AG08396 (cell line): ENCODE data around the gene DCP1B.

ENCODE experiments used
- DNase-seq: peaks from one replicate; pipeline ENCODE4 v3.0.0; 2012; ENCODE audit warnings: low spot score, mixed read lengths

DCP1B gene

DNA sequence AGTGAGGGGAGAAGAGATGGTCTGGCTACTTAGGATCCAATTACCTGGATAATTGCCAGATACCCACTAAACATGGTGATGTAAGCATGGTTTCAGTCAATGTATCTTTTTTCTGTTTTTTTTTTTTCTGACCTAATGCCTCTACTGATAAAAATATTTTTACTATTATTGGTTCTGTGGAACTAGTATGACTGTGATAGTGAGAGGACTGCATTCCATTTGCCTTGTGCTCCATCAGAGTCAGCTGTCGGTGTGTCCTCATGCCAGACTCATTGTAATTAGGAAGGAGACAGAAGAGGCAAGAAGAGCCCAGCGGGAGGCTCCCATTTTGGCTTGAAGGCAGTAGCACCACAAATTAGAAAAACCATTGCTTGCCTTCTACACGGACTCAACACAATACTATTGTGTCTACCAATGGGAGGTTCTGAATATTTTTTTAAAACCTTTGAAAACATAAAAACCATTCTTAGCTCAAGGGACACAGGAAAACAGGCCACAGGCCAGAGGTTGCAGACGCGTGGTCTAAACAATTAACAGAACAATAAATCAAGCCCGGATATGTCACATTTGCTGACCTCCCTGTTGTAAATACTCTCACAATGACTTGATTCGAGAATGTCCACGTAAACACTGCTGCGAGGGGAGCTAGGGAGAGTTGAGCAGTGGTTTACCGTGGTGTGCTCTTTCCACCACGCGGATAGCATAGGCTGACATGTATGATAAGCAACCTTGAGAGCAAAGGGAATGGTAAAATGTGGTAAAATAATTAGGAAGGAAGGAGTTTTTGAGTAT lies 13.5 kb upstream of the DCP1B start:
- no peak for DNase-seq

DNA sequence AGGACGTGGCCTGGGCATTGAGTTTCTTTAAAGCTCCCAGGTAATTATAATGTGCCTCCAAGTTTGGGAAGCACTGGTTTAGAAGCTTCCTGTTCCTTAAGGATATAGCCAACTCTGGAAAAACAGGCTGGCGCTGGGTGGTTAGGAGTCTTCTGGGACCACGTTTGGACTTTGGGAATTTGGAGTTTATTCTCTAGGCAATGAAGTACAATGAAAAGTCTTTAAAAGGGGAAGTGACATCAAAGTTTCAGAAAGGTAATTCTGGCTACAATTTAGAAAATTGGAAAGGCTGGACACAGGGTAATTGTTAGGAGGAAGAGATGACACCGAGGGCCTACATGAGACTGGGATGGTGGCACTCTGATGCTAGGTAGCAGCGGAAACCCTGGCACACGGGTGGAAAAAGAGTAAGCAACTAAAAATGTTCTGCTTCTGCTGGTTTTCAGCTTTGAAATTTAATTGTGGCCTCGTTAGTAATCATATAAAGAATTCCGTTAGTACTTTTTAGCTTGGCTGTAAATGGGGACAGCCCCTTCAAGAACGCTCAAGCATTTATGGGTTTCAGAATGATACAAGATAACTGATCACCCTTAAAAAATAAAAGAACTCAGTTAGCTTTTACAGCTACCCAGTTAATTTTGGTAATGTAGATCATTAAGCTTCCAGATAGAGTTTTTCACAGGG lies 12.7 kb upstream of the DCP1B start:
- no peak for DNase-seq

DNA sequence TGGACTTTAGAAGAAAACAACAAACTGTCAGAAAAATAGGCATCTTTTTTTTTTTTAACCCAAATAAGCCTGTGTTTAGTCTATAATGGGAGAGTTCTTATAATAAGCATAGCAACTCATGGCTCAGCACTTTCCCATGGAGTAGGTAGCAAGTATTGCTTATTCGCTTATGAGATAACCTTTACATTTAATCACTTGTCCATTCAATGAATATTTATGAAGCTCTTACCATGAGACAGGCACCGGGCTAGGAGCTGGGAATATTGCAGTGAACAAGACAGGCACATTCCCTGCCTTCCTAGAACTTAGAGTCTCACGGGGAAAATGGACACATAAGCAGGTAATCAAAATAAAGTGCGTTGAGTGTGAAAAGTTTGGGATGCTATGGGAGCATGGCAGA lies 10.0 kb upstream of the DCP1B start:
- DNase-seq = no peak

DNA sequence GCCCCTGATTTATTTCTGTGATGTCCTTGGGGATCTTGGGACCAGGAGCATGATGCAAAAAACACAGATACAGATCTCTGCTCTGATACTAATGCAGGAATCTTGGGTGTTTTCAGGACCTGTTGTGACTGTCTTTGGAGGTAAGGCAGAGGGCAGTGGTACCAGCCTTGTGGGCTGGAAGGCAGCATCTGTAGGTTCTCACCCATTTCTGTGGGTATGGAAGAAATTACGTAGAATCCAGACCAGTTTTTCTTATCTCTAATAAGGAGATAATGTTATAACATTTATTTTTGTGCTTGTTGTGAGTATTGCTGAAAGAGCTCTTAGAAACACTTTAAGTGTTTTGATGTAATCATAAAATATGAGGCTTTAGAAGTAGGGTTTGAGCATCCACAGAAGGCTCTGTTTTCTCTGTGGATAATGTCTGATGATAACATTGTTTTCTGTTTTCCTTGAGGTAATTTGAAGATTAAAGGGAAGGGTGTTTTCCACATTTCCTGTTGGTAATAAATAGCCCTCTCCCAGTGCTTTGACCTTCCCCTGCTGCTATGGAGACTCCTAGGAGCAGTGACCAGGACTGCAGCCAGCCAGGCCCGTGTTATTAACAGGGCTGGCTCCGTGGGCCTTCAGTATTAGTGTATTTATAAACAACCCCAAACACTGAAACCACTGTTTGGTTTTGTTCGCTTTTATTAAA lies 9.4 kb upstream of the DCP1B start:
- DNase-seq = no peak

DNA sequence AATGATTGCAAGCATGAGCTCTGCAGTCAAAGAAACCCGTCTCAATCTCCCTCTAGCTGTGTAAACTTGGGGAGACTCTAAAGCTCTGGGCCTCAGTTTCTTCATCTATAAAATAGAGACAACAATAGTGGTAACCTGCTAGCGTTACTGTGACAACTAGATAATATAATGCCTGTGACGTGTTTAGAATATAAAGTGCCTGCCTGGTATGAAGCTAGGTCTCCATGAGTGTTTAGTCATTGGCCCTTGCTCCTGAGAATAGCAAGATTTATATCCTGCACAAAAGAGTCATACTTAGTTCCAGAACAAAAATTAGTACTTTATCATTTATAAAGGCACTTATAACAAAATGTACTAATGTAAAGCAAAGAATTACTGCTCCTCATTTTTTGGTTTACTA lies 8.8 kb upstream of the DCP1B start:
- no peak for DNase-seq

DNA sequence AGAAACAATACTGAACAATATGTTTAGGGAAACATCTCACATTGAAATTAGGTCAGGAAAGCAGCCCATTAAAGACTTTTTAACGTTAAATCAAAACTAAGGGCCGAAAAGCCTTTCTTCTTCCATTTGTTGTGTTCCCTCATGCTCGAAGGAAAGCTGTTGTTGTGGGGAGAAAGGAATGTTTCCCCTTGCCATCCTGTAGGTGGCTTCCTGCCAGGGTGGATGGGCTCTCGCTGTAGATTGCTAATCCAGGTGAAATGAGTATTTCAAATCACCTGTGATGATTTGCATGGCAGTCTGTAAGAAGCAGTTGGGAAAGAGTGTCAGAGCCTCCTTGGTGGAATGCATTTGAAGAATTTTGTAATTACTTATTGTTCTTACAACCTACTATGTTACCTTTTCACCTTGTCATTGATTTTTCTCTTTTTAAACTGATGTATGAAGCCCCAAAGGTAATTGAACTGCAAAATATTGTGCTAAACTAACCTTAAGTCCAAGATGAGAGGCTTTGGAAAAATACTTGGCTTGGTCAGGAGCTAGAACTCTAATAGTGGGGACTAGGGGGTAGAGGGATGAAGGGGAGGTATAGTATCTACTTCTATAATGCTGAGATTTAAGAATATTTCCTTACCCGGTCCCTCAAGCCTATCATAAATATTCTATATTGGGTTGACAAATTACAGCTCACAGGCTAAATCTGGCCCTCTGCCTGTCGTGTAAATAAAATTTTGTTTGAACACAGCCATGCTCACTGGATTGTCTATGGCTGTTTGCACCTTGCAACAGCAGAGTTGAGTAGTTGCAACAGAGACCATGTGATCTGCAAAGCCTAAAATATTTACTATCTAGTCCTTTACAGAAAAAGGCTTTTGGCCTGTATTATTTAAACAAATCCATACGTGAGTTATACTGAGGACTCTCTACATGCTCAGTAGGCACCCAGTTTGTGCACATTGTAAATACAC lies 7.7 kb upstream of the DCP1B start:
- no peak for DNase-seq

DNA sequence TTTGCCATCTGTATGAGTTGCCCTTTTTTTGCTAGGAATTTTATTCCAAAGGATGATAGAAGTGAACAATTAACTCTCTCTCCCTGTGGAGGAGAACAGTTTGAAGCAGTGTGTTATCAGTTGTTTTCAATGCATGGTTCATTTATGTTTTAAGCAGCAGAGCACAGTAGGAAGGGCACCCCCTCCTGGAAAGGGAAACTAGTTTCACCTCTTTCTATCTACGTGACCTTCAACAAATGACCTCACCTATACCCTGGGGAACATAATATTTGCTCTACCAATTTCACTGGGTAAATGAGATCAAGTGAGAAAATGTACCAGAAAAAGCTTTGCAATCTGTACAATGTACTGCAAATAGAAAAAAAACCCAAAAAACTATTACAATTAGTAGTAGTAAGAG lies 5.4 kb upstream of the DCP1B start:
- no peak for DNase-seq

DNA sequence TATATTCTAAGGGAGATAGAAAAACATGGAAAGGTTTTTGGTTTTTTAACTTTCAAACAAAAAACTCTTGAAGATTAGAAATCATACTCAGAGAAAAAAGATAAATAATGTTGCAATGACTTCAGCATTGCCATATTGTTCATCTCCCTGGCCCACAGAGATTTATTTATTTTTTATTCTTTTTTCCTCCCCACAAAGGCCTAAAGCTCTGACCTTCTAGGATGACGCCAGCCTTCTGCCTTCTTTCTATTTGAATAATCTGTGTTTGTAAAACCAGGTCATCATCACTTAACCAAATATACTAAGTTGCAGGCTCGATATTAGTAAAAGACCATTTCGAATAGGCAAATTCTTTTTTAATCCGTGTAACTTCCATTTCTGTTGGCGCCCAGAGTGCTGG lies 4.4 kb upstream of the DCP1B start:
- DNase-seq = no peak

DNA sequence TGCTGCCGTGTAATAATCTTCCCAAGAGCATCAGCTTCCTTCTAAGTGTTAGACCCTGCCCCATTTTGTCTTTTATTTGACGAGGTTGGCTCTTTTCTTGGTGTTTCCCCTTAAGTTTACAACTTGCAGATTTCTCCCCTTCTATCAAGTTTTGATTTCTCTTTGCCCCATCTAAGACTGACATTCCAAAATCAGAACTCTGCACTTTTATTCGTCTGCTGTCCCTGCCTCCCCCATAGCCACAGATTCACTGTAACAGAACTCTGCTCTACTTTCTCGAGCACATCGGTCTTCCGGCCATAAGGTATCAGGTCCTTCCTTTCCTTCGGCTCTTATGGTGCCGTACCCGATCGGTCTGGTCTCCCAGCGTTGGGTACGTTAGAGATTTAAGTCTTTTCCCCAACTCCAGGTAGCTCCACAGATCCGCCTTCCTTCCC lies 563 bp downstream of the DCP1B start:
- no peak for DNase-seq

DNA sequence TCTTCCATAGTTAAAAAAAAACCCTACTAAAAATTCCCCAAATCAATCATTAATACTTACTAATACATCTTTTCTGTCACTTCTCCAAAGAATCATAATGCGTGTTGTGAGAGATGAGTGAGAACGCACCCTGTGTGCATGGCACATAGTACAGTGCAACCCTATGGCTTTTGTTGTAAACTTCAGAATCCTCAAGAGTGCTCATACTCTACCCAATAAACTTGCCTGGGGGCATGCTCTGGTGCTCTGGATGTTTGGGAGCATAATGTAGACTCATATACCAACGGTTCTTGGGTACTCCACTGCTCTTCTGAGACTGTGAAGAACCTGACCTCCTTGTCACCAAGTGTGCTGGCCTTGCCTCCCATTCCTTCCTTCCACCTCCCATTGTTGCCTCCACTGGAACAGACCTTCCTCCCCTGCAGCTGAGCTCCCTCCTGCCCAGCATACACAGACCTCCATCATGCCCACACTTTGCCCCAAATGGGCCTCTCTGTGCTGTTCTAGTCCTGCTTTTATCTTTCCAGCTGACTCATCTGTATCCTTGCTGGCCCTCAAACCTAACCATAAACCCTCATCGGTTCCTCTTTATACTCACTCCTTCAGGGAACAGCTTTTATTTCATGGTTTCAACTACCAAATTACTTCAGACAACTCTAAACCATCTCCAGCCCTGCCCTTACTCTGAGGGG lies 8.9 kb downstream of the DCP1B start:
- no peak for DNase-seq

DNA sequence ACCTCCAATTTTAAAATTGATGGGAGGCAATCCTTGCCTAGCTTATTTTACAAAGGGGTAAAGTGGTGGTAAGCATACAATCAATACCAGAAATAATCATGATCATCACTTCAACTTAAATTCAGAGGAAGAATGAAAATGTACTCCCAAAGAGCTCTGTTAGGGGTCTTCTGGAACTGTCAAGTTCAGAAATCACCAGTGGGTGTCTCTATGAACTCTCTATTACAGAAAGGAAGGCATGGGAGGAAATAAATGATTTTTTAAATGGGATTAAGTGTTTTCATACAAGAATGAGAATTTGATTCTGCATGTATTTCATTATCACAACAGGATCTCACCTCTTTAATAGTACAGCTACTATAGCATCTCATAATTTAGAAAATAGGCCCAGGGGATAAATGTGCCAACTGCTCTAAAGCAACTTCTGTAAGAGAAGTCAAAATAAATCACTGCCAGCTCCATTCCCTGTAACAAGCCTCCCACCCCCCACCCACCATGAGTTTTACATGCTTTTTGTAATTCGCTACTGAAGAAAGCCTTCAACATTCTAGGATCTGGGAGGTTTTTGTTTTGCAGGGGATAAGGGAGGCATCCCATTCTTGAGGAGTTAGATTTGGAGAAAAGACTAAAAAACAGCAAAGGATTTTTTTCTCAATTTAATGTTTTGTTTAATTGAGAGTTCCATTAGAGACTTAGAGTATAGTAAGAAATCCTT lies 9.7 kb downstream of the DCP1B start:
- DNase-seq = no peak

DNA sequence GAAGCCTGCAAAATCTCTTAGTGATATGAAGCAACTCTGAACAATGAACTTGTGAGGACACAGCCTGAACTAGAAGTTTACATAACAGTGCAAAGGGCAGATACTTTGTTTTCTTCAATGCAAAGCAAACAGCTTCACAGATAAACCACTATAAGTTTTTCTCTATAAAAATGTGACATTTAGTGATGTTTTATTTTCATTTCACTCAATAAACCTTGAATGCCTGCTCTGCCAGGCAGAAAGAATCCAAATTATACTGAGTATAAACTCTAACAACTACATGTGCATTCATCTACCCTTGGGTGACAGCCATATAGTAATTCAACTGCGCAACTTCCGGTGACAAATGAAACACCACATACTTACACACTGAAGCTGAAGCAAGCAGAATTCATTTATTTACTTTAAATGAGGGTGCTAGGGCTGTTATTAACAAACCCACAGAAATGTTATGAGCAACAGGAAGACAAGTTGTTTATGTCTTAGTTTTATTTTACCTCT lies 10.3 kb downstream of the DCP1B start:
- peak; percentile 28 for DNase-seq

DNA sequence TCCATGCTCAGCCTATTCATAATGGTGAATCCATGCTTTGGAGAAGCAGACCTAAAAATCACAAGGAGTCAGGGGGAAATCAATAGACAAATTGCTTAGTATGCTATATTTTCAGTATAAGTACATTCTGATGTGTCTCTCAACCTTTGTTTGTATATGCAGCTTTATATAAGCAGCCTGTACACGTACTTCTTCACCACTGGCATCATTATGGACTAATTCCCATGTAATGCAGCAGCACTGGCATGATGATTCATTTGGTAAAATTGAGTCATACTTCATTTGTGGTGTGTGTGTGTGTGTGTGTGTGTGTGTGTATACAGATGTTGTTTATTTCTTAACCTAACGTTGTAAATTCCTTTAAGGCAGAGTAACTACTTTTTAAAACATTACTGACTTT lies 10.9 kb downstream of the DCP1B start:
- peak; percentile 60 for DNase-seq

DNA sequence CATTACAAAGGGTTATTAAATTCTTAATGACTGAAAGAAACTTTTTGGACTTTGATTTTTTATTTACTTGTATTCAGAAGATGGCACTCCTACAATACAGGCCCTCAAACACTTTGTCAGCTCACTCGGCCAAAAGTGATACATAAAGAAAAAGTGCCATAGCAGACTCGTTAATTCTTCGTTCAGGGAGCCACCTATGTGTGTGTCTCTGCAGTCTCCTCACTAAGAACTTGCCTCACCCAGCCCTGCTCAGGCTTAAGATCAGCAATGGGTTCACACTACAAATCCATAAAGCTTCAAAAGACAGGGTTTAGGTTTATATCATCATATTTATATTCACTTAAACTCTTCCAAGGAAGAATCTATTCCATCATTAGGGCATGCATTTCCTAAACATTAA lies 11.5 kb downstream of the DCP1B start:
- DNase-seq = no peak

DNA sequence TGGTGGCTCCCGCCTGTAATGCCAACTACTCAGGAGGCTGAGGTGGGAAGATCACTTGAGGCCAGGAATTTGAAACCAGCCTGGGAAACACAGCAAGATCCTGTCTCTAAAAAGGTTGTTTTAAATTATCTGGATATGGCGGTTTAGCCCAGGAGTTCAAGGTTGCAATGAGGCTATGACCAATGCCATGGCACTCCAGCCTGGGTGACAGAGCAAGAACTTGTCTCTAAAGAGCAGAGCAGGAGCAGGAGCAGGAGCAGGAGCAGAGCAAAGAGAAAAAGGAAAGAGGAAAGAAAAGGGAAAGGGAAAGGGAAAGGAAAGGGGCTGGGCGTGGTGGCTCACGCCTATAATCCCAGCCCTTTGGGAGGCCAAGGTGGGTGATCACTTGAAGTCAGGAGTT lies 15.1 kb downstream of the DCP1B start:
- DNase-seq = no peak

DNA sequence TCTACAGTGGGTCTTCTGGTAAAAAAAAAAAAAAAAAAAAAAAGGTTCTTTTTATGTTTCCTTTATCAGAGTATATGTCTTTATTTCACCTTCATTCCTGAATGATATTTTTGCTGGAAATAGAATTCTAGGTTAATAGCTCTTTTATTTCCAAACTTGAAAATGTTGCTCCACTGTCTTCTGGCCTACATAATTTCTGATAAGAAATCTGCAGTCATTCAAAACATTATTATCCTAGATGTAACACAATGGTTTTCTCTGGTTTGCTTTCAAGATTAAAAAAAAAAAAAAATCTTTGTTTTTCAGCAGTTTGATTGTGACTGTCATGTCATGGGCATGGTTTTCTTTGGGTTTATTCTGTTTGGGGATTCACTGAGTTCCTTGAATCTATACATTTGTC lies 19.5 kb downstream of the DCP1B start:
- DNase-seq = no peak

DNA sequence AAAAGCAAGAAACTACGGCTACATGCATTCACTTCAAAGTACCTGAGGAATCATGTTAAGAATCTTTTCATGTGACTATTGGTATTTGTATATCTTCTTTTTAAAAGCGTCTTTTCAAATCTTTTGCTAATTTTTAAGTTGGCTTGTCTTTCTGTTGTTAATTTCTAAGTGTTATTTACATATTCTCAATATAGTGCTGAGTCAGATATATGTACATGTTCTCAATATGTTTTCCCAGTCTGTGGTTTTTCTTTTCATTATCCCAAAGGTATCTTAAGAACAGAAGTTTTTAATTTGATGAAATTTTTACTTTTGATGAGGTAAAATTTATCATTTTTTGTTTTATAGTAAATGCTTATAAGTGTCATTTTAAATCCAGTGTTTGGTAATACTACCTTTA lies 24.0 kb downstream of the DCP1B start:
- DNase-seq = no peak

DNA sequence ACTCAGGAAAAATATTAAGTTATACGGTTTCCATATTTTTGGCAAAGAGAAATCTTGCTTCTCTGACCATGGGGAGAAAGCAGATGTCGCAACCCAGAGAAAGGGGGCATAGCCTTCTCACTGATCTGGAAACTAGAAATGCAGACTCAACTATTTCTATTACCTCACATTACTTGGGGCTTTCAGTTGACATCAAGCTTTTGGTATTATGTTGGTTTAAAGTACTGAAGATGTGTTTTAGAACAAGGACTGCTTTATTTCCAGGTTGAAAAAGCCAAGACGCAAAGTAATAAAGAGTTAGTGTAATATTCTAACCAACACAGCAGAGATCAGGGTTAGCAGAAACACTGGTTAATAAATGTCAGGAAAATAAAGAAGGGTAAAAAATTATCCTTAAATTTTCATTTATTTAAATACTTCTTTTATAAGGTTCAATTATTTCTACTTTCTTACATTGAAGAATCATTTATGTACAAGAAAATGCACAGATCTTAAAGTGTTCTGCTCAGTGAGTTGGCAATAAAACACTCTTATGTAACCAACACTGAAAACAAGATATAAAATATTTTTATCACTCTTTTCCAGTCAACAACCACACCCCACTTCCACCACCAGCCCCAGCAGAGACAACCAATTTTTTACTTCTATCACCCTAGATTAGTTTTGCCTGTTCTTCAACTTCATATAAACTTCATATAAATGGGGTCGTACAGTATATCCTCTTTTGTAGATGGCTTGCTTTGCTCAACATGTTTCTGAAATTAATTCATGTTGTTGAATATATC lies 26.0 kb downstream of the DCP1B start:
- DNase-seq = no peak

DNA sequence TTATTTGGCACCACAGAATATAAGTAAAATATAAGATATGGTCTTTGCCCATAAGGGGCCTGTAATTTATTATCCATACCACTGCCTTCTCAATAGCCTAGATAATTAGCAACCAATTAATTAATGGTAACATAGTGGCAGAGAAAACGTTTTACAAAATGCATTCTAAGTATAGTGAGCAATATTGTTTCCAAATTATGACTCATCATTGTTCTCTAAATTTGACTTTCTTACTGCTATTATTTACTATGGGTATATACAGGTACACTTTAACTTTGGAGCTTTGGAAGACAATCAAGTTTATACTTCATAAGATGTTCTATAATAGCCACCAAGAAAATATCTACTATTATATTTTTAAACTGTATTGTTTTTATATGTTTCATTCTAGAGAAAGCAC lies 26.7 kb downstream of the DCP1B start:
- DNase-seq = no peak

DNA sequence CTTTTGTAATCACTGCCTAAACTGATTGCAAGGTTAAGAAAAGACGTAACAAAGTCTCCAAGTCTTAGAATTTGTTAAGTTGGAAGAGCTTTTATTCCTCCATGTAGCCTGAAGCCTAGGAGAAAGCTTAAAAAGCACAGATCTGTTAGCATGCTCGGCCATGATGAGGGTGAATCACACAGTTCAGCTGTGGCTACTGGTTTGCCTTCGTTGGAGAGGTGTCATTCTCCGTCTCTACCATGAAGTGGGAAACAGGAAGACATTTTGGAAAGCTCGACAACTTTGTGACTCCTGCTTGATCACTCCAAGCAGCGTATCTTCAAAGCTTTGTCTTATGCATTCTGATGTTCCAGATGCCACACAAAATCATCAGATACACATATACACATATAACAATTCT lies 27.1 kb downstream of the DCP1B start:
- DNase-seq = no peak
